Astrocyte of the spinal cord (primary cell): ENCODE measurements around the gene TXNDC17.
A peak's percentile ranks its signal among the peaks of the same experiment; 100 is the strongest.

ENCODE experiments used
- DNase-seq: peaks from one replicate; pipeline ENCODE4 v3.0.0; 2011; ENCODE audit warnings: low read depth, low spot score
- H3K4me3 ChIP-seq: 2 replicates; pipeline ENCODE4 v1.5.1; 2011; ENCODE audit warnings: low read depth, mild to moderate bottlenecking, low read length, moderate library complexity
- CTCF ChIP-seq: IDR thresholded peaks from 2 replicates; pipeline ENCODE4 v1.5.1; 2012; ENCODE audit warnings: low read depth, mild to moderate bottlenecking, low read length, inconsistent platforms
- in situ Hi-C: cut with HindIII; loops from 2 replicates; pipeline ENCODE4 v1.10.0; 2017; ENCODE audit warnings: low sequenced_read_pairs

TXNDC17 gene

GRCh38 chr17:6675201-6675825, 34.5 kb downstream of the TXNDC17 start:
- no peak for DNase-seq
- no peak for TF ChIP-seq CTCF

DNA sequence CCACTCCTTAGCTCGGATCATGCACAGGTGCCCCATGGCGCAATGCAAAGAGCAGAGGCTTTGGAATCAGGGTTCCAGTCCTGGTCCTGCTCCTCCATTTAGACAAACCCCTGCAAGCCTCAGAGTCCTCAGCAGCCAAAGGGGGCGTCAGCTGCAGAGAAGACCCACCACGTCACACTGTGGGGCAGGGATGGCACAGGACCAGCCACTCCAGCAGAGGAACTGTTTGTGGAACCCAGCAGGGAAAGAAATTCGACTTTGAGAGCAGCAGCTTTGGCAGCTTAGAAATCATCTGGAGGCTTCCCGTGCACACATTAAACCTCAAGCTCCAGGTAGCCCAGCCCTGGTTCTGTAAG, 35.9 kb downstream of the TXNDC17 start:
- in situ Hi-C loops, result no loop called here
- no peak overlapping the region for H3K4me3 ChIP-seq
- DNase-seq, result no peak
- TF ChIP-seq CTCF, result no peak

More at GRCh38 chr17:6675201-6675825, 34.5 kb downstream of the TXNDC17 start:
- H3K4me3 ChIP-seq, result no peak overlapping the region
- in situ Hi-C loops, result no loop called here

GRCh38 chr17:6677158-6677831, 36.4 kb downstream of the TXNDC17 start:
- DNase-seq, result peak; percentile 52
- no peak for TF ChIP-seq CTCF
- H3K4me3 ChIP-seq, result no peak overlapping the region
- in situ Hi-C loops, result no loop called here

DNA sequence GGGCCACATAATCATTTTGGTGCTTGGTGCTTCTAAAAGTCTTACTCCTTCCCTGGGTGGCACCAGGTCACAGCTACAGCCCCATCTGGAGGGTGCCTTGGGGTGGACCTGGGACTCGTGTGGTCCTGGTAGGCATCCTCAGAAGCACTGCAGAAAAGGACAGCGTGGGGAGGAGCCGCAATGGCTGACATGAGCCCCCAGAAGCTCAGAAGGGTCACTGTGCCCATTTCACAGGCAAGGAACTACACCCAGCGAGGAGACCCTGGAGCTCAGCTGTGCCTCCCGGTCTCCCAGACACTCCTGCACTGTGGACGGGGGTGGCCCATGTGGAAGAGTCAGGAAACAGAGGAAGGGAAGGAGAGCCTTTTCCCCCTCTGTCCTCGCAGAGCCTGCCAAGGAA, 37.1 kb downstream of the TXNDC17 start:
- in situ Hi-C loops, result no loop called here
- no peak for TF ChIP-seq CTCF
- DNase-seq, result no peak
- no peak overlapping the region for H3K4me3 ChIP-seq

DNA sequence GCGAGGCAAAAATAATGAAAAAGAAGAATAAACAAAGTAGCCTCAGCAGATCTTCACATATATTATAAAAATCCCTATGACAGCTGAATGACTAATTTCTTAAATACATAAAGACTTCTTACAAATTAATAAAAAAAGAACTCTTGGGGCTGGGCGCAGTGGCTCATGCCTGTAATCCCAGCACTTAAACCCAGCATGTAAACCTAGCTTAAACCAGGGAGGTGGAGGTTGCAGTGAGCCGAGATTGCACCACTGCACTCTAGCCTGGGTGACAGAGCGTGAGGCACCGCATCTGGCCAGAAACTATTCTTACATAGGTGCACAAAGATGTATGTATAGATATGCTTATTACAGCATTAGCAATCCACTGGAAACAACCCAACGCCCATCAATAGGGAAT, 38.4 kb downstream of the TXNDC17 start:
- H3K4me3 ChIP-seq, result no peak overlapping the region
- in situ Hi-C loops, result no loop called here
- TF ChIP-seq CTCF, result no peak
- DNase-seq, result no peak

DNA sequence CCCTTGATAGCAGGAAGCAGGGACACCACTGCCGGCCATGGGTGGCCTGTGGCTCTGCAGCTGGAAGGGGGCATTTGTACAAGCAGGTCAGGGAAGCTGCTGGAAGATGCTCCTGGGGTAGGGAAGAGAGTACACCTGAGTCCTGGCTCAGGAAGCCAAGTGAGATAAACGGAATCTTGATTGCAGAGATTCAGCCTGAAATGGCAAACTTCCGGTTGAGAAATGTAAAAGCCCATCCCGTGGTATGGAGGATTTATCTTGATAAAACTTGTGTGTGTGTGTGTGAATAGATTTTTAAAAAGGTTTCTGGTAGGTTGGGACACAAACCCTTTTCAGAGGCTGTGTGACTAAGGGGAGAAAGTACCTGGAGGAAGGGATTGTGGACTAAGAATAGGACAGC, 40.3 kb downstream of the TXNDC17 start:
- no peak overlapping the region for H3K4me3 ChIP-seq
- no peak for DNase-seq
- TF ChIP-seq CTCF, result no peak
- in situ Hi-C loops, result no loop called here
